SK-N-SH (cell line): Measurements from ENCODE around the gene XK. TPM values are rescaled to one million over a fixed set of nuclear protein-coding genes. Genes with fewer than 3 reads are reported as not detected.

Source experiments
- CTCF ChIA-PET: fragments of 300-600, 350-600 bp; formaldehyde crosslinking; extraction: SDS; loops from one replicate; lab custom pipeline; 2021; lab: Yijun Ruan, JAX
- POLR2A ChIA-PET: fragments of 350-600 bp; sonication (Branson Sonifier 250); formaldehyde crosslinking; extraction: SDS; loops from one replicate; lab custom pipeline; 2020; ENCODE audit warnings: antibody characterized with exemption, inconsistent platforms; lab: Yijun Ruan, JAX
- DNase-seq: peaks from one replicate; pipeline ENCODE4 v3.0.0; 2012
- H2AFZ ChIP-seq: fragments of 200-600 bp; sonication (generic); 2 replicates; pipeline ENCODE4 v1.8.1; 2016; ENCODE audit warnings: antibody characterized with exemption, mild to moderate bottlenecking, low read depth
- H3F3A ChIP-seq: fragments of 200-600 bp; sonication (generic); replicated peaks from 2 replicates; pipeline ENCODE3; 2016; ENCODE audit warnings: antibody characterized with exemption, mild to moderate bottlenecking; ENCODE audit not compliant: insufficient read depth
- H3K27ac ChIP-seq, 2 experiments: fragments of 200-500 bp in 1 of 2; fragments of 200-600 bp in 1 of 2; sonication (Bioruptor generic) in 1 of 2; sonication (generic), shearing (Covaris generic) in 1 of 2; 2 replicates each; pipeline versions ENCODE4 v1.5.1 to v1.6.1; 2014 to 2016; ENCODE audit warnings: low read depth in 2 of 2, inconsistent platforms in 1 of 2, low read length in 1 of 2, mild to moderate bottlenecking in 1 of 2, mixed read lengths in 1 of 2
- H3K27me3 ChIP-seq: fragments of 200-600 bp; sonication (generic), shearing (Covaris generic); 2 replicates; pipeline ENCODE4 v1.6.1; 2016; ENCODE audit warnings: mixed run types; ENCODE audit not compliant: insufficient read depth
- H3K36me3 ChIP-seq, 2 experiments: fragments of 200-500 bp in 1 of 2; fragments of 200-600 bp in 1 of 2; sonication (Bioruptor generic) in 1 of 2; sonication (generic) in 1 of 2; replicated peaks in 1 of 2; 2 replicates each; pipeline versions ENCODE3 to v1.5.1; 2014 to 2016; ENCODE audit warnings: low read length in 1 of 2, mild to moderate bottlenecking in 1 of 2; ENCODE audit not compliant: insufficient read depth in 2 of 2, control insufficient read depth in 1 of 2
- H3K4me1 ChIP-seq, 2 experiments: fragments of 200-500 bp in 1 of 2; fragments of 200-600 bp in 1 of 2; sonication (Bioruptor generic) in 1 of 2; sonication (generic), shearing (Covaris generic) in 1 of 2; 2 replicates each; pipeline versions ENCODE4 v1.5.1 to v1.6.1; 2014 to 2016; ENCODE audit warnings: low read depth in 1 of 2, low read length in 1 of 2, mixed run types in 1 of 2; ENCODE audit not compliant: insufficient read depth in 2 of 2, control insufficient read depth in 1 of 2
- H3K4me2 ChIP-seq: fragments of 200-600 bp; sonication (generic), shearing (Covaris generic); 2 replicates; pipeline ENCODE4 v1.6.1; 2017; ENCODE audit warnings: mixed run types
- H3K4me3 ChIP-seq, 2 experiments: fragments of 200-500 bp in 1 of 2; fragments of 200-600 bp in 1 of 2; sonication (Bioruptor generic) in 1 of 2; sonication (generic), shearing (Covaris generic) in 1 of 2; 2 replicates each; pipeline versions ENCODE4 v1.5.1 to v1.8.1; 2014 to 2016; ENCODE audit warnings: low read depth in 2 of 2, inconsistent platforms in 1 of 2, low read length in 1 of 2, mild to moderate bottlenecking in 1 of 2, mixed read lengths in 1 of 2, moderate library complexity in 1 of 2
- H3K79me2 ChIP-seq: fragments of 200-600 bp; sonication (generic); 2 replicates; pipeline ENCODE4 v1.8.1; 2017; ENCODE audit warnings: mild to moderate bottlenecking; ENCODE audit not compliant: insufficient read depth
- H3K9ac ChIP-seq: fragments of 200-600 bp; sonication (generic); 2 replicates; pipeline ENCODE4 v1.6.1; 2017; ENCODE audit warnings: mixed run types
- H3K9me2 ChIP-seq: fragments of 200-600 bp; sonication (generic); 2 replicates; pipeline ENCODE4 v1.6.1; 2017; ENCODE audit warnings: mixed run types
- H3K9me3 ChIP-seq: fragments of 200-600 bp; sonication (generic); 2 replicates; pipeline ENCODE4 v1.6.1; 2017; ENCODE audit warnings: mixed run types, mild to moderate bottlenecking, moderate library complexity
- H4K20me1 ChIP-seq: fragments of 200-600 bp; sonication (generic); 2 replicates; pipeline ENCODE4 v1.6.1; 2017; ENCODE audit warnings: mild to moderate bottlenecking, mixed run types; ENCODE audit not compliant: insufficient read depth
- ELF1 ChIP-seq: IDR thresholded peaks from 2 replicates; pipeline ENCODE4 v1.4.0; 2012
- EZH2phosphoT487 ChIP-seq: fragments of 200-600 bp; sonication (generic); IDR thresholded peaks from 2 replicates; pipeline ENCODE4 v1.6.1; 2017; ENCODE audit warnings: low read depth, mixed run types, mild to moderate bottlenecking, antibody characterized with exemption, moderate library complexity, borderline replicate concordance
- FOSL2 ChIP-seq: IDR thresholded peaks from 2 replicates; pipeline ENCODE4 v1.4.0; 2012; ENCODE audit warnings: low read depth, mild to moderate bottlenecking, moderate library complexity, borderline replicate concordance
- FOXJ3 ChIP-seq: sonication (generic); formaldehyde crosslinking; IDR thresholded peaks from 2 replicates; pipeline ENCODE4 v1.5.1; 2020; ENCODE audit warnings: mild to moderate bottlenecking, missing genetic modification reagents
- FOXM1 ChIP-seq: IDR thresholded peaks from 2 replicates; pipeline ENCODE4 v1.4.0; 2012; ENCODE audit warnings: low read depth, mild to moderate bottlenecking
- GABPA ChIP-seq: IDR thresholded peaks from 2 replicates; pipeline ENCODE4 v1.4.0; 2012; ENCODE audit warnings: low read depth, mild to moderate bottlenecking
- JUND ChIP-seq: IDR thresholded peaks from 2 replicates; pipeline ENCODE4 v1.4.0; 2012
- MXI1 ChIP-seq: IDR thresholded peaks from 2 replicates; pipeline ENCODE4 v1.6.1; 2012; ENCODE audit warnings: mild to moderate bottlenecking, low read depth, low read length, improper control_type of control experiment
- NFIC ChIP-seq: IDR thresholded peaks from 2 replicates; pipeline ENCODE4 v1.4.0; 2012; ENCODE audit warnings: borderline replicate concordance
- NRF1 ChIP-seq: IDR thresholded peaks from 2 replicates; pipeline ENCODE4 v1.6.1; 2012; ENCODE audit warnings: low read depth, mild to moderate bottlenecking, low read length
- POLR2AphosphoS5 ChIP-seq: IDR thresholded peaks from 2 replicates; pipeline ENCODE4 v1.6.1; 2012; ENCODE audit warnings: low read depth, low read length
- RAD21 ChIP-seq: IDR thresholded peaks from 2 replicates; pipeline ENCODE4 v1.6.1; 2012; ENCODE audit warnings: mild to moderate bottlenecking, low read length
- RCOR1 ChIP-seq: fragments of 150-350 bp; IDR thresholded peaks from 2 replicates; pipeline ENCODE4 v1.6.1; 2017; ENCODE audit warnings: antibody characterized with exemption, low read length
- TAF1 ChIP-seq: IDR thresholded peaks from 2 replicates; pipeline ENCODE4 v1.6.1; 2012; ENCODE audit warnings: low read depth, mild to moderate bottlenecking, low read length, moderate library complexity, borderline replicate concordance
- TCF12 ChIP-seq: IDR thresholded peaks from 2 replicates; pipeline ENCODE4 v1.4.0; 2012
- polyA plus RNA-seq, 3 experiments: library from polyadenylated mRNA; depleted of rRNA; stranded (reverse); fragments of >200 nt; gene quantifications; 2 replicates each; pipeline ENCODE4 v1.2.3, GENCODE V29; 2012
- TF ChIP-seq, protein P1 (sequence below): IDR thresholded peaks from 2 replicates; pipeline ENCODE4; 2012
- TF ChIP-seq, protein P2 (sequence below): fragments of 150-350 bp; IDR thresholded peaks from 2 replicates; pipeline ENCODE4 v1.6.1; 2017; ENCODE audit warnings: antibody characterized with exemption, low read length, low read depth, borderline replicate concordance
- TF ChIP-seq, protein P3 (sequence below): fragments of 200-600 bp; sonication (generic); IDR thresholded peaks from 2 replicates; pipeline ENCODE4 v1.6.1; 2017; ENCODE audit warnings: antibody characterized with exemption, mild to moderate bottlenecking, moderate library complexity
- TF ChIP-seq, protein P4 (sequence below): IDR thresholded peaks from 2 replicates; pipeline ENCODE4 v1.4.0; 2012; ENCODE audit warnings: low read depth
- TF ChIP-seq, protein P5 (sequence below): IDR thresholded peaks from 2 replicates; pipeline ENCODE4 v1.6.1; 2012; ENCODE audit warnings: mild to moderate bottlenecking, low read depth, low read length, moderate library complexity

Gene XK
- polyA plus RNA-seq, 1 of the 3 experiments (the other 2 are of a cell fraction): not detected

GRCh38 chrX:37752936-37753335 is 67.3 kb downstream of the XK start:
- no peaks in the 10 kb centered on the region for H3K27me3 ChIP-seq

More at GRCh38 chrX:37752936-37753335, 67.3 kb downstream of the XK start:
- Histone ChIP-seq H2AFZ (no peak overlapping the region), H3K4me3 (no peak overlapping the region), H3K36me3 (no peaks in the 10 kb centered on the region), H3K4me1 (no peaks in the 10 kb centered on the region), H4K20me1 (no peaks in the 10 kb centered on the region), H3K9ac (no peak overlapping the region), H3K9me3 (no peaks in the 10 kb centered on the region), H3K27ac (no peak overlapping the region), H3K9me2 (no peaks in the 10 kb centered on the region), H3K79me2 (no peaks in the 10 kb centered on the region), H3F3A (no peaks in the 10 kb centered on the region), H3K4me2 (no peak overlapping the region)
- TF ChIP-seq, protein P1, sequence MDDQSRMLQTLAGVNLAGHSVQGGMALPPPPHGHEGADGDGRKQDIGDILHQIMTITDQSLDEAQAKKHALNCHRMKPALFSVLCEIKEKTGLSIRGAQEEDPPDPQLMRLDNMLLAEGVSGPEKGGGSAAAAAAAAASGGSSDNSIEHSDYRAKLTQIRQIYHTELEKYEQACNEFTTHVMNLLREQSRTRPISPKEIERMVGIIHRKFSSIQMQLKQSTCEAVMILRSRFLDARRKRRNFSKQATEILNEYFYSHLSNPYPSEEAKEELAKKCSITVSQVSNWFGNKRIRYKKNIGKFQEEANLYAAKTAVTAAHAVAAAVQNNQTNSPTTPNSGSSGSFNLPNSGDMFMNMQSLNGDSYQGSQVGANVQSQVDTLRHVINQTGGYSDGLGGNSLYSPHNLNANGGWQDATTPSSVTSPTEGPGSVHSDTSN: no peak
- TF ChIP-seq ELF1: no peak
- TF ChIP-seq GABPA: no peak
- TF ChIP-seq RCOR1: no peak
- no peak for TF ChIP-seq NFIC
- no peak for TF ChIP-seq JUND
- TF ChIP-seq, protein P2, sequence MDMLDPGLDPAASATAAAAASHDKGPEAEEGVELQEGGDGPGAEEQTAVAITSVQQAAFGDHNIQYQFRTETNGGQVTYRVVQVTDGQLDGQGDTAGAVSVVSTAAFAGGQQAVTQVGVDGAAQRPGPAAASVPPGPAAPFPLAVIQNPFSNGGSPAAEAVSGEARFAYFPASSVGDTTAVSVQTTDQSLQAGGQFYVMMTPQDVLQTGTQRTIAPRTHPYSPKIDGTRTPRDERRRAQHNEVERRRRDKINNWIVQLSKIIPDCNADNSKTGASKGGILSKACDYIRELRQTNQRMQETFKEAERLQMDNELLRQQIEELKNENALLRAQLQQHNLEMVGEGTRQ: no peak
- TF ChIP-seq, protein P3, sequence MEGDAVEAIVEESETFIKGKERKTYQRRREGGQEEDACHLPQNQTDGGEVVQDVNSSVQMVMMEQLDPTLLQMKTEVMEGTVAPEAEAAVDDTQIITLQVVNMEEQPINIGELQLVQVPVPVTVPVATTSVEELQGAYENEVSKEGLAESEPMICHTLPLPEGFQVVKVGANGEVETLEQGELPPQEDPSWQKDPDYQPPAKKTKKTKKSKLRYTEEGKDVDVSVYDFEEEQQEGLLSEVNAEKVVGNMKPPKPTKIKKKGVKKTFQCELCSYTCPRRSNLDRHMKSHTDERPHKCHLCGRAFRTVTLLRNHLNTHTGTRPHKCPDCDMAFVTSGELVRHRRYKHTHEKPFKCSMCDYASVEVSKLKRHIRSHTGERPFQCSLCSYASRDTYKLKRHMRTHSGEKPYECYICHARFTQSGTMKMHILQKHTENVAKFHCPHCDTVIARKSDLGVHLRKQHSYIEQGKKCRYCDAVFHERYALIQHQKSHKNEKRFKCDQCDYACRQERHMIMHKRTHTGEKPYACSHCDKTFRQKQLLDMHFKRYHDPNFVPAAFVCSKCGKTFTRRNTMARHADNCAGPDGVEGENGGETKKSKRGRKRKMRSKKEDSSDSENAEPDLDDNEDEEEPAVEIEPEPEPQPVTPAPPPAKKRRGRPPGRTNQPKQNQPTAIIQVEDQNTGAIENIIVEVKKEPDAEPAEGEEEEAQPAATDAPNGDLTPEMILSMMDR: no peak
- no peak for TF ChIP-seq FOSL2
- no peak for TF ChIP-seq TCF12
- TF ChIP-seq FOXJ3 (CRISPR knock-in tag): no peak
- no peak for TF ChIP-seq EZH2phosphoT487
- TF ChIP-seq RAD21: no peak
- no peak for TF ChIP-seq FOXM1
- no peak for TF ChIP-seq NRF1
- TF ChIP-seq, protein P4, sequence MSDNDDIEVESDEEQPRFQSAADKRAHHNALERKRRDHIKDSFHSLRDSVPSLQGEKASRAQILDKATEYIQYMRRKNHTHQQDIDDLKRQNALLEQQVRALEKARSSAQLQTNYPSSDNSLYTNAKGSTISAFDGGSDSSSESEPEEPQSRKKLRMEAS: no peak
- no peak for TF ChIP-seq TAF1
- no peak for TF ChIP-seq POLR2AphosphoS5
- TF ChIP-seq, protein P5, sequence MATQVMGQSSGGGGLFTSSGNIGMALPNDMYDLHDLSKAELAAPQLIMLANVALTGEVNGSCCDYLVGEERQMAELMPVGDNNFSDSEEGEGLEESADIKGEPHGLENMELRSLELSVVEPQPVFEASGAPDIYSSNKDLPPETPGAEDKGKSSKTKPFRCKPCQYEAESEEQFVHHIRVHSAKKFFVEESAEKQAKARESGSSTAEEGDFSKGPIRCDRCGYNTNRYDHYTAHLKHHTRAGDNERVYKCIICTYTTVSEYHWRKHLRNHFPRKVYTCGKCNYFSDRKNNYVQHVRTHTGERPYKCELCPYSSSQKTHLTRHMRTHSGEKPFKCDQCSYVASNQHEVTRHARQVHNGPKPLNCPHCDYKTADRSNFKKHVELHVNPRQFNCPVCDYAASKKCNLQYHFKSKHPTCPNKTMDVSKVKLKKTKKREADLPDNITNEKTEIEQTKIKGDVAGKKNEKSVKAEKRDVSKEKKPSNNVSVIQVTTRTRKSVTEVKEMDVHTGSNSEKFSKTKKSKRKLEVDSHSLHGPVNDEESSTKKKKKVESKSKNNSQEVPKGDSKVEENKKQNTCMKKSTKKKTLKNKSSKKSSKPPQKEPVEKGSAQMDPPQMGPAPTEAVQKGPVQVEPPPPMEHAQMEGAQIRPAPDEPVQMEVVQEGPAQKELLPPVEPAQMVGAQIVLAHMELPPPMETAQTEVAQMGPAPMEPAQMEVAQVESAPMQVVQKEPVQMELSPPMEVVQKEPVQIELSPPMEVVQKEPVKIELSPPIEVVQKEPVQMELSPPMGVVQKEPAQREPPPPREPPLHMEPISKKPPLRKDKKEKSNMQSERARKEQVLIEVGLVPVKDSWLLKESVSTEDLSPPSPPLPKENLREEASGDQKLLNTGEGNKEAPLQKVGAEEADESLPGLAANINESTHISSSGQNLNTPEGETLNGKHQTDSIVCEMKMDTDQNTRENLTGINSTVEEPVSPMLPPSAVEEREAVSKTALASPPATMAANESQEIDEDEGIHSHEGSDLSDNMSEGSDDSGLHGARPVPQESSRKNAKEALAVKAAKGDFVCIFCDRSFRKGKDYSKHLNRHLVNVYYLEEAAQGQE: no peak
- TF ChIP-seq MXI1: no peak
- POLR2A ChIA-PET: no interaction called here
- CTCF ChIA-PET: no interaction called here
- no peak for DNase-seq
